Activated CD4-positive, alpha-beta T cell treated with anti-CD3 and anti-CD28 coated beads for 4 hours (primary cell): ENCODE results near the gene STAB1.

Experiments
- DNase-seq, 2 donors: peaks; one replicate each; pipeline ENCODE4 v3.0.0-alpha.2; 2020

STAB1 gene

GRCh38 chr3:52461874-52462273, 33.3 kb upstream of the STAB1 start:
- no peak for DNase-seq

GRCh38 chr3:52463416-52463815, 31.7 kb upstream of the STAB1 start:
- DNase-seq, result no peak

DNA sequence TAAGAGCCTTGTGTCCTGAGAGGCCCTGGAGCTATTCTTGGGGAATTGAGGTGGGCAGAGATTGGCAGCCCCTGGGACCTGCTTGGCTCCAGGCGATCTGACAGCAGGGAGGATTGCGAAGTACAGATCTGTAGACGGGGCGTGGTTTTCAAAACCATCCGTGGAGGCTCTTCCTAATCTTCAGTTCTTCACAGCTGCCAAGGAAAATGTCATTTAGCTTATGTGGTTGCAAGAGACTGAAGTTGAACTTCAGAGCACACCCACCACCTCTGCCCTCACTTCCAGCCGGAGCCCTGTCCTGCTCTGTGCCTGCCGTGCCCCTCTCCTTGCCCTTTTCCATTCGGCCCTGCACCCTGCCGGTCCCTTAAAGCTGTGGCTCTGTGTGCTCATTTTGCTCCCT, 26.8 kb upstream of the STAB1 start:
- DNase-seq, result no peak

GRCh38 chr3:52469001-52469400, 26.1 kb upstream of the STAB1 start:
- no peak for DNase-seq

- no peak for DNase-seq
These were observed 24.2 kb upstream of the STAB1 start for GRCh38 chr3:52470920-52471319.

GRCh38 chr3:52471371-52472238, 23.5 kb upstream of the STAB1 start:
- DNase-seq, result peak in 1 of 2 donors; percentile 23

DNA sequence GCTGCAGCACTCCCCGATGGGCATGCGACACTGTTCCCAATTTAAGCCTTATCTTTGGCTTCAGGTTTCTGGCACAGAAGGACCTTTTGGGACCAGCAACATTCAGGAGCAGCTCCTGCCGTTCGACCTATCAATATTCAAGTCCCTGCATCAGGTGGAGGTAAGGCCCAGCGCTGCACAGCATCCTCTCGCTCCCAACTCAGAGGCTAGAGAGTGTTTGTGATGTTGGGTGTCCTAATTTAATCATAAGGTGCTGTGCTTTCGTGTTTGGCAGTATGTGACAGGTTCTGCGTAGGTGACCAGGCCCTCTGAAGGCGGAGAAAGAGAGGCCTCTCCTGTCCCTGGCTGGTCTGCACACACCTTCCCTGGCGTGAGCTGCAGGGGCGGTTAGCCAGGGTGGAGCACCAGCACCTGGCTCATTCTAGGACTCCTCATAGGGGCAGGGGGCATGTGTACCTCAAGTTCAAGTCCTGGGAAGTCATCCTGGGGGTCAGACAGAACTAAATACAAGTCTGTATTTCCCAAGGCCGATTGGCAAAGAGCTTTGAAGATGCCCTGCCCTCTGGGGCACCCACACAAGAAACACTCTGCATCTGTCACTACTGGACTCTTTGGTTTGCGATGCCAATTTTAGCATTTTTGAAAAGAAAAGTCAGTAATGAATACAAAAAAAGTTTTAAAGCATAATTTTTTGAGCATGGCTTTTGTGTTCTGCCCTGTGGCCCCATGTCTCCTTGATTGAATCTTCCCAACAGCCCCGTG, 22.7 kb upstream of the STAB1 start:
- DNase-seq, result no peak

DNA sequence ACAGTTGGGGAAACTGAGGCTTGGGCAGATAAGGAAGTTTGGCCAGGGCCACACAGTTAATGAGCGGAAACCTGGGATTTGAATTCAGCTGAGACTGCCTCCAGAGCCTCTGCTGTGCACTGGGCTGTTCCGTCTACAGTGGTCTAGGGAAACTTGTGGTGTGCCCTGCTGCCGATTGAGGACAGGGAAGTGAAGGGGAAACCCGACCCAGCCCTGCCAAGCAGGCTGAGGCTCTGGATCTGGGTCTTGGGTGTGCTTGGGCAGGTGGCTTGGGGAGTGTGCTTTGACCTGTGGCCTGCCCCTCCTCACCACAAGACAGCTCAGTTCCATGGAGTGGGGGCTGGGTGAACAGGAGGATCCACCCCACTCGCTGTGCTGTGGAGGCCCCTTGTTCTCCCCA, 22.1 kb upstream of the STAB1 start:
- no peak for DNase-seq

- DNase-seq, result no peak
These were observed 17.9 kb upstream of the STAB1 start for GRCh38 chr3:52477076-52477795.

- no peak for DNase-seq
These were observed 17.4 kb upstream of the STAB1 start for GRCh38 chr3:52477796-52478095.

GRCh38 chr3:52479037-52479876, 15.9 kb upstream of the STAB1 start:
- no peak for DNase-seq

GRCh38 chr3:52479877-52480575, 15.1 kb upstream of the STAB1 start:
- no peak for DNase-seq

GRCh38 chr3:52480768-52481715, 14.1 kb upstream of the STAB1 start:
- no peak for DNase-seq

DNA sequence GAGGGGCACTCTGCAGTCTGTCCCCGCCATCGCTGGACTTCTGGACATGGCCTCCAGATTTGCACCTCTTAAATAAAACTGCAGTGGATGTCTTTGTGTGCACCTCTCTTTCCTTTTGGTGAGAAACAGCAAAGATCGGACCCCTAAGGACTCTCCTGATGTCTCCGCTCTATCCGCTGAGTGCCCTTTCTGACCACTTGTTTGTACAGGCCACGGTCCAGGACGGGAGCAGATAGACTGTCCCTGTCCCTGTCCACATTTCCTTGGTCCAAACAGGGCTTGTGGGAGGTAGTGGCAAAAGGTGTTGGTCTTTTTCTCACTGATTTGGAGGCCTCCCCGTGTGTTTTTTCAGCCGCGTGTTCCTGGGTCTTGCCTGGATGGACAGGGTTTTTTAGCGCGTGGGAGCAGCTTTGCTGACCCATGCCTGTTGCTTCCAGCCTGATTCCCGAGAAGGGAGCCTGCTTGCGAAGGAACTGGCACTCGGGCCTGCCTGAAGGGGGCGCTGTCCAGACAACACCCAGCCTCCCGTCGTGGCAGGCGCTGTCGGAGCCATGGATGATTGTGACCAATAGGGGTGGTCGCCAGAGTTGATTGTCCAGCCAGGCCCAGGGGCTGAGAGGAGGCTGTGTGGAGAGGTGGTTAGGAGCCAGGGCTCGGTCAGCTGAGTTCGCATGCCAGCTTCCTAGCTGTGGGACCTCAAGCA, 13.2 kb upstream of the STAB1 start:
- no peak for DNase-seq

- no peak for DNase-seq
These were observed 12.1 kb upstream of the STAB1 start for GRCh38 chr3:52483081-52483480.

DNA sequence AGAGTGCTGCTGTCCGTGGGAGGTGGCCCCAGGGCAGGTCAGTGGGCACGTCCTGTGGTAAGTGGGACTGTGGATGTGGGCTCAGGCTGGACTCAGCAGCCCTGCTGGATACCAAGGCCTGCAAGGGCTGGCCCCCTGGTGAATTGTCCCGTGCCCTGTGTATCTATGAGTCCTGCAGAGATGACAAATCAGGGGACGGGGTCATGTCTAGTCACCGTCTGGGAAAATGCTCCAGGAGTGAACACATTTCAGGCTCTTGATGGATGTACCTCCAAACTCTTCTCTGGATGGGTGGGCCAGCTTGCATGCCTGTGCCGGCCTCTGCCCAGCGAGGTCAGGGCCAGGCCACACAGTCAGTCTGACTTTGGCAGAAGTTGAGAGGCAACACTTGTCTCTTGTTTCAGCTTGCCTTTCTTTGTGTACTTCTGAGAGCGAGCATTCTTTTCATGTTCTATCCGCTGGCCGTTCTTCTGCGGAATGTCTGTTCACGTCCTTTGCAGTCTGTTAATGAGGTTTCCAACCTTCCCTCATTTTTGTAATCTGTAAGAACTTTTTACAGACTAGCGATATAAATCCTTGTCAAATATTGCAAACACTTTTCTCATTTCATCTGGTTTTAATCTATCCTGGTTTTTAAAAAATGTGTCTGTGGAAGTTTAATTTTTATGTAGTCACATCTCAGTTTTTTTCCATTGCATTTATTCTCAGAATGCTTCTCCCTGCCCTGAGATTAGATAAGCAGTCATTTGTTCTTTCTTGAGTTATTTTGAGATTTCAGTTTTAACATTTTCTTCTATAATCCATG, 11.4 kb upstream of the STAB1 start:
- no peak for DNase-seq

DNA sequence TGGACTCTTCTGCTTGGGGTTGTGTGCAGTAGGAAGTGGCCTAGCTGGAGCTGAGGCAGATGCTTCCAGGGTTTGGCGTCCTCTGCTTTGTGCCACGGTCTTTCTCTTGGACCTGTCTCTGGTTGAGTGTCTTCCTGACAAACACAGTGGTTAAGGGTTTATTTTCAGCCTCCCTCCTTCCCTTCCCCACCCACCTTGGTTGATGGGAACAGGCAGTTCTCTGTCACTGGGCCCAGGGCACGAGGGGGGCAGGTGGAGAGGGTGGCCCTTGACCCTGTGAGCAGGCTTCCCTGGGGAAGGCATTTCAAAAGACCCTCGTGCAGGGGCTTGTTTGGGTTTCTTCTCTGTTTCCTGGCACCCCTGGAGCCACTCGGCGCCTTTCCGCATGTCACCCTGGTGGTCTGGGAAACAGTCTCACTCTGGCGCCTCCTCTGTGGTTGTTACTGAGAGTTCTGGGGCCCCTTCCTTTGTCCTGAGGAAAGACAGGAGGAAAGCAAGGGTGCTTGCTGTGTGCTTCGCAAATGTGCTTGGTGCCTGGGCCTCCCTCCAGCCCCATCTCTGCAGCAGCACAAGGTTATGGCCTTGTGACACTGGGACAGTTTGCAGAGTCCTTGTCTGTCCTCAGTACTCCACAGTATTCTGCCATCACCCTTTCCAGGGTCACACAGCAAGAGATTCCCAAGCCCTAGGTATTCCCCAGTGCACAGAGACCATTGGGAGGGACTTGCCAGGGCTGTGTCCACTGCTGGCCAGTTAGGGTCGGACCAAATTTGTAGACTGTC, 10.3 kb upstream of the STAB1 start:
- no peak for DNase-seq

- no peak for DNase-seq
These were observed 7.9 kb upstream of the STAB1 start for GRCh38 chr3:52487050-52487787.
